ENCODE results near the gene C3orf80.

DNA sequence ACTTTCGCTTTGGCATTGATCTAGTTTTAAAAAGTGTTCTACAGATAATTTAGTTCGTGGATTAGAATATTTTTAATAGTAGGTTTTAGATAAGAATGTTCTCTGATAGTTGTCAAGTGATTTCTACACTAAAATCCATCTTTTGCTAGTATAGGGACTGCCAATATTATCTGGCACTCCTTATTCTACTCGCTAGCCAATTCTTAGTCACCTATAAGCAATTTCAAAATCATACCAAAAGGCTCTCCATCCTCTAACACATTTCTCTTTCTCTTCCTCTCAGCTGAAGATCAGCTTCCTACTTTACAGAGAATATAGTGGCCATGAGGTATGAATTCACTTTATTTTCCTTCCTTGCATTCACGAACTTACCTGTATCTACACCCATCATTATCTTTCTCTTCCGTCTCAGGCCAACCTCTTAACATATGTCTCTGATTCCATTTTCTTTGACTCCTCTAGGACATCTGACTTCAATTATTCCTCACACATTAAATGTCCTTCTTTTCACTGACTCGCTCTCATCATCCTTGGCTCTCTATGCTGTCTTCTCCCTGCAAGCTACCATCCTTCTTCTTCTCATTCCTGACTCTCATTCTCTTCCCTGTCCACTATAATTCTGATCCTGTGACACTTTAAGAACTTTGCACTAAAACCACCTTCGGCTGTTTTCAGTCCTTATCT, 35.5 kb downstream of the C3orf80 start:
- TF ChIP-seq, protein P1, sequence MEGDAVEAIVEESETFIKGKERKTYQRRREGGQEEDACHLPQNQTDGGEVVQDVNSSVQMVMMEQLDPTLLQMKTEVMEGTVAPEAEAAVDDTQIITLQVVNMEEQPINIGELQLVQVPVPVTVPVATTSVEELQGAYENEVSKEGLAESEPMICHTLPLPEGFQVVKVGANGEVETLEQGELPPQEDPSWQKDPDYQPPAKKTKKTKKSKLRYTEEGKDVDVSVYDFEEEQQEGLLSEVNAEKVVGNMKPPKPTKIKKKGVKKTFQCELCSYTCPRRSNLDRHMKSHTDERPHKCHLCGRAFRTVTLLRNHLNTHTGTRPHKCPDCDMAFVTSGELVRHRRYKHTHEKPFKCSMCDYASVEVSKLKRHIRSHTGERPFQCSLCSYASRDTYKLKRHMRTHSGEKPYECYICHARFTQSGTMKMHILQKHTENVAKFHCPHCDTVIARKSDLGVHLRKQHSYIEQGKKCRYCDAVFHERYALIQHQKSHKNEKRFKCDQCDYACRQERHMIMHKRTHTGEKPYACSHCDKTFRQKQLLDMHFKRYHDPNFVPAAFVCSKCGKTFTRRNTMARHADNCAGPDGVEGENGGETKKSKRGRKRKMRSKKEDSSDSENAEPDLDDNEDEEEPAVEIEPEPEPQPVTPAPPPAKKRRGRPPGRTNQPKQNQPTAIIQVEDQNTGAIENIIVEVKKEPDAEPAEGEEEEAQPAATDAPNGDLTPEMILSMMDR (conservative IDR thresholded peaks at IDR 0.05 in 1 of 2, IDR thresholded peaks at IDR 0.05 in 1 of 2; ENCODE audit: low read depth in 1 of 2, low read length in 2 of 2) = no peak
- no peak for TF ChIP-seq EZH2 (IDR thresholded peaks at IDR 0.05; ENCODE audit: low read length, missing control alignments)

All from fibroblast of lung (primary cell).